Uterus (tissue), 2 donors: ENCODE measurements around the gene RPS6KA6.

ENCODE experiments used
- CTCF ChIP-seq, 4 experiments: fragments of 200-600 bp in 2 of 4; fragments of 450-650 bp in 2 of 4; sonication (generic) in 2 of 4; IDR thresholded peaks; one replicate each; pipeline ENCODE4 v1.5.1; 2016 to 2019; ENCODE audit warnings: antibody characterized with exemption in 4 of 4, mild to moderate bottlenecking in 2 of 4, moderate library complexity in 1 of 4
- POLR2A ChIP-seq, 2 donors: fragments of 450-650 bp; IDR thresholded peaks; one replicate each; pipeline ENCODE4 v1.6.1; 2016; ENCODE audit warnings: antibody characterized with exemption in 2 of 2, mild to moderate bottlenecking in 1 of 2, moderate library complexity in 1 of 2

DNA sequence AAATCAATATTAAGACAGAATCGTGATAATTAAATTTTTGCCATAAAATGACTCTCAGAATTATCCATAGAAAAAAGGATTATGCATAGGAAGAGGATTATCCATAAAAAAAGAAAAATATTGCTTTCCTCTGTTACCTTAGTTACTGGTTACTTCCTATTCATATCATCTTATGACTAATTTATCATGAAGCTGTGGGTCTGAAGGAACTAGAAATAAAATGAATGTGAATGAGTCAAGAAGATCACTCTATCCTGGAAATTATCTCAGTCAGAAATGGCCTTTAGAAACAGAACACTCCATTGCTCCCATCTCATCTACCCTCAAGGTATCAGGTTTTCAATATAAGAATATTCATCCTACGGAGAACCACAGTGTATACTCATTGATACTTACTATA, 19.4 kb downstream of the RPS6KA6 start:
- TF ChIP-seq CTCF (IDR thresholded peaks at IDR 0.05), result no peak
- no peak for TF ChIP-seq POLR2A (IDR thresholded peaks at IDR 0.05)
